ENCODE measurements around the gene XXYLT1. TPM values are rescaled to one million over a fixed set of nuclear protein-coding genes. Genes with fewer than 3 reads are reported as not detected.
A peak's percentile ranks its signal among the peaks of the same experiment; 100 is the strongest.
"Not testable (repeated sequence)": the region's sequence is repeated elsewhere in the genome, so short reads cannot be mapped to it uniquely, and the experiment has no call there.

XXYLT1 gene
- total RNA-seq, 1 donor from 2014 or later = 8.8 TPM

DNA sequence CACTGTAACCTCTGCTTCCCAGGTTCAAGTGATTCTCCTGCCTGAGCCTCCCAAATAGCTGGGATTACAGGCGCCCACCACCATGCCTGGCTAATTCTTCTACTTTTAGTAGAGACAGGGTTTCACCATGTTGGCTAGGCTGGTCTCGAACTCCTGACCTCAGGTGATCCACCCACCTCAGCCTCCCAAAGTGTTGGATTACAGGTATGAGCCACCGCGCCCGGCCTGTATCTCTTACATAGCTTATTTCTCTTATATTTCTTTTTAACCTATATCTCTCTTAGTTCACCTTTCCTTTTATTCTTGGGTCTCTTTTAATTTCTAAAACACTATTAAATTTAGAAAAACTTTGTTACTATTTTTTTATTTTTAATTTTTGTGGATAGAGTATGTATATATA lies 42.1 kb downstream of the XXYLT1 start:
- not testable (repeated sequence) for DNase-seq (ENCODE audit: low spot score)

GRCh38 chr3:195227871-195228270 lies 43.1 kb downstream of the XXYLT1 start:
- DNase-seq (ENCODE audit: low spot score) = no peak

GRCh38 chr3:195226900-195227447 lies 44.0 kb downstream of the XXYLT1 start:
- no peak for DNase-seq (ENCODE audit: low spot score)

- DNase-seq (ENCODE audit: low spot score) = no peak
Measured at GRCh38 chr3:195226445-195226844, 44.5 kb downstream of the XXYLT1 start.

DNA sequence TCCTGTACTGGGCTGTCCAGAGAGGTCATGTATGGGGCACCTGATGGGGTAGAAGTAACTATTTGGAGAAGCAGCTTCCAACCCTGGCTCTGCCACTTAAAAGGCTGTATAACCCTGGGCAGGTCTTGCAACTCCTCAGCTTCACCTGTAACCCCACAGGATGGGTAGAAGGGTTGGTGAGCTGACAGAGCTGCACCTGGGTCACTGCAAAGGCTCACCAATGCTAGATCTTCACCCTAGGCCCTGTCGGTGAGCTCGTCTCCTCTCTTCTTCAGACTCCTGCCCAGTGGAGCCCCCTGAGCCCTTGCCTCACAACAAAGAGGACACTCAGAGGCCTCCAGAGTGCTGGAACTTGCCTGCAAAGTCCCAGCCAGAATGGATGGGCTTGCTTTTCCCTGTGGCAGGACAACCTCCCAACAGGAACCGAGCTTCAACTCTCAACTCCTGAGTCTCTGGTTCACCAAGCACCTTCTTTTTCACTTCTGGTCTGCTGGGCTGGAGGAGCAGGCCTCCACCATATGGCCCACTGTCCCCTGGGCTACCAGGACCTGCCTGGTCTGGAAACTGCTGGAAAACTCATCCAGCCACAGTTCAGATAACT lies 45.9 kb downstream of the XXYLT1 start:
- no peak for DNase-seq (ENCODE audit: low spot score)

GRCh38 chr3:195224156-195224979 lies 46.6 kb downstream of the XXYLT1 start:
- no peak for DNase-seq (ENCODE audit: low spot score)

DNA sequence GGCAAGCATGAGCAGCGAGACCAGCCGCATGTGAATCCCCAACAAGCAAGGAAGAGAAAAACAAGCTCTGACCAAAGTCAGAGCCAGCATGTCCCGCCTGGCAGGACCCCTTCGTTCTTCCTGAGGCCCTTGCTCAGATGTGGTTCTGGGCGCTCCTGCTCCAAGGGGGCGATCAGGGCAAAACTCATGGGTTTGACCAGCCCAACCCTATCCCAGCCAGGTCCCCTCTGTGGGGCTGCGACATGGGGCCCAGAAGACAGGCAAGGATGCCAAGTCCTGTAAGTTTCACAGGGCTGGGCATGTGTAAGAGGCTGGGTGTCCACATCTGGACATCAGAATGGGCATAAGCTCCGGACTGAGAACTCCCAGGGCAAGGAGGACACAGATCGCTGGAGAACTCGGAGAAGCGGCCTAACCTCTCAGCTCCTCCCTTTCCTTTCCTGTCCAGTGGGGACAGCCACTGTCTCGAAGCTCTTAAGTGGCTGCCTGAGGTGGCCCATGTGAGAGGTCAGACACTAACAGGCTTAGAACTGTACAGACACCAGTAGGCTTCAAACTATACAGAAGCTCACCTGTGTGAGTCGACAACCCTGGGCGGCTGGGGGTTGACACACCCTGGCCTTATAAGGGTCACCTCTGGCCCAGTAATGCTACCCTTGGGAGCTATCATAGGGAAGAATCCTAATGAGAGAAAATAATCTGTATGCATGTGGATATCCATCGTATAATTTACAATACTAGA lies 48.9 kb downstream of the XXYLT1 start:
- no peak for DNase-seq (ENCODE audit: low spot score)

- no peak for DNase-seq (ENCODE audit: low spot score)
Measured at GRCh38 chr3:195221015-195221853, 49.7 kb downstream of the XXYLT1 start.

DNA sequence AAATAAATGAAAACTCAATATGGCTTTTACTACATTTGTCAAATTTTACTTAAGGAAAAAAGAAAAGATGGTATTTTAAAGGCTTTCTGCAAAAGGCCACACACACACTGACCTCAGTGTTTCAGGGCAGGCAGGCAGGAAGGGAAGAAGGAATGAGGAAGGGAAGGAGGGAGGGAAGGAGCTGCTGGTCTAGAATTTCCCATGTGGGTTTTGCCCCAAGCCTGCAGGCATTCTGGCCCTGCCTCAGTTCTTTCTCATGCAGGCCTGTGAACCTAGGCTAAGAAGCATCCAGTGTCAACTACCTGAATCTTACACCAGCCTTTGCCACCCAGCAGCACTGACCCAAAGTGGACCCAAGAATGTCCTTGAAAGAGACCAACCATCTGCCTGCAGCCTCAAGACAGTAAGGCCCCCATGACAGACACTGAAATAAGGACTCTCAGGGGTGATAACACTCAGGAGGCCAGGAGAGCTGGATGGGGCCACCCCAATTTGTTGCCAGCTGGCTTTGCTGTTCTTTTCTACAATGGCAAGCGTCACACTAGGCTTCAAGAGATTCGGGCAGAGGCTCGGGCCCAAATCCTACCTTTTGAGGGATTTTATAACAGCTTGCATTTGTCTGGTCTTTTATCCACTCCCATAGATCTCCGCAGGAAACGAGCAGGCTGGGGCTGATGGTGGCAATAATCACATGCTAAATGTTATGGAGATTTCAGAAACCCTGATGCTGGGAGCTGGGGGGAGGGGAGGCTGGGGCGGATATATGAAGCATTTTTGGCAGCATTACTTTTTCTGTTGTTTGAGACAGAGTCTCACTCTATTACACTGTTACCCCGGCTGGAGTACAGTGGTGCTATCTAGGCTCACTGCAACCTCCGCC lies 51.4 kb downstream of the XXYLT1 start:
- DNase-seq (ENCODE audit: low spot score) = no peak

DNA sequence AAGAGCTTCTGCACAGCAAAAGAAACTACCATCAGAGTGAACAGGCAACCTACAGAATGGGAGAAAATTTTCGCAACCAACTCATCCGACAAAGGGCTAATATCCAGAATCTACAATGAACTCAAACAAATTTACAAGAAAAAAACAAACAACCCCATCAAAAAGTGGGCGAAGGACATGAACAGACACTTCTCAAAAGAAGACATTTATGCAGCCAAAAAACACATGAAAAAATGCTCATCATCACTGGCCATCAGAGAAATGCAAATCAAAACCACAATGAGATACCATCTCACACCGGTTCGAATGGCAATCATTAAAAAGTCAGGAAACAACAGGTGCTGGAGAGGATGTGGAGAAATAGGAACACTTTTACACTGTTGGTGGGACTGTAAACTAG lies 52.6 kb downstream of the XXYLT1 start:
- DNase-seq (ENCODE audit: low spot score) = not testable (repeated sequence)

DNA sequence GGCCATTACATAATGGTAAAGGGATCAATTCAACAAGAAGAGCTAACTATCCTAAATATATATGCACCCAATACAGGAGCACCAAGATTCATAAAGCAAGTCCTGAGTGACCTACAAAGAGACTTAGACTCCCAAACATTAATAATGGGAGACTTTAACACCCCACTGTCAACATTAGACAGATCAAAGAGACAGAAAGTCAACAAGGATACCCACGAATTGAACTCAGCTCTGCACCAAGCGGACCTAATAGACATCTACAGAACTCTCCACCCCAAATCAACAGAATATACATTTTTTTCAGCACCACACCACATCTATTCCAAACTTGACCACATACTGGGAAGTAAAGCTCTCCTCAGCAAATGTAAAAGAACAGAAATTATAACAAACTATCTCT lies 55.4 kb downstream of the XXYLT1 start:
- DNase-seq (ENCODE audit: low spot score) = not testable (repeated sequence)

DNA sequence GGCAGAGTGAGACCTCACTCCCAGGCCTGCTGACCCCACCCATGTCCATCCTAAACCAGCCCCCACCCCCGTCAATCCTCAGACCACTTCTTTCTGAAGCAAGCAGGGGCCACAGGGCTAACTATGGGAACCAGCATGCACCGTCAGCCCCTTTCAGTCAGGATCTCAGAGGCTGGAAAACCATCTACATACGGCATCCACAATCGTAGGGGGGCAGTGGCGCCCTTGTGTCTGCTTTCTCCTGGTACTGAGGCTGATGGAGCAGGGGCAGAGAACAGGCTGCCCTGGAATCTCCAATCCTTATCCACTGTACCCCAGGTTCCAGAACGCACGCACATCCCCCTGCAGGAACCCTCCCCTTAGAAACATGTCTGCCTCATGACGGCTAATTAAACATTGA lies 56.6 kb downstream of the XXYLT1 start:
- DNase-seq (ENCODE audit: low spot score) = no peak

DNA sequence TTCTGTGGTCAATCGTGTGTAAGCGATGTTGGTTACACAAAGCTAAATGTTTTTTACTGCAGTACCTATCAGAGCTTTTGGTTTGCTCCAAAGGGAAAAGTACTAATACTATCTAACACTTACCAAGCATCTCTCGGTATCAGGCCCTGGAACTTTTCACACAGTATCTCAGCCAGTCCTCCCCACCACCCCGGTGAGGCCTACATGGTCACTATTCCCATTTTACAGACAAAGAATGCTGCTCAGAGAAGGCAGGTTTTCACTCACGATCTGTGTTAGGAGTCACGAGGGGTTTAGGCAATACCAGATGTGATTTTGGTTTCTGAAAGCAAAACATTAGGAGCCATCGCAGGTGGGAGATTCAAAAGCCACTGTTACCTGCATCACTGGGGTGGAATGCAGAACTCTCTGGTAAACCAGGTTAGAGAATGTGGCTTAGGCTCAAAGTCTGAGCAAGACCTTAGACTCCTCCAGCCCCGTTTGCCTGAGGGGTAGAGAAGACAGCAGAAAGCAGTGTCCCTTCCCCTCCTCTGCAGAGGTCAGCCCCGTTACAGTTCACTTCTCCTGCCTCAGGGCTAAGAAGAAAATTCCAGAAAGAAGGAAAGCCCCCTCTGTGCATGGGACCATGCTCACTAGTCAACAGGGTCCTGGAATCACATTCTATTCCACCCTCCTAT lies 57.2 kb downstream of the XXYLT1 start:
- DNase-seq (ENCODE audit: low spot score) = no peak

- peak; percentile 6 for DNase-seq (ENCODE audit: low spot score)
Measured at GRCh38 chr3:195212749-195213375, 58.1 kb downstream of the XXYLT1 start.

- peak; percentile 3 for DNase-seq (ENCODE audit: low spot score)
Measured at GRCh38 chr3:195212033-195212748, 58.8 kb downstream of the XXYLT1 start.

DNA sequence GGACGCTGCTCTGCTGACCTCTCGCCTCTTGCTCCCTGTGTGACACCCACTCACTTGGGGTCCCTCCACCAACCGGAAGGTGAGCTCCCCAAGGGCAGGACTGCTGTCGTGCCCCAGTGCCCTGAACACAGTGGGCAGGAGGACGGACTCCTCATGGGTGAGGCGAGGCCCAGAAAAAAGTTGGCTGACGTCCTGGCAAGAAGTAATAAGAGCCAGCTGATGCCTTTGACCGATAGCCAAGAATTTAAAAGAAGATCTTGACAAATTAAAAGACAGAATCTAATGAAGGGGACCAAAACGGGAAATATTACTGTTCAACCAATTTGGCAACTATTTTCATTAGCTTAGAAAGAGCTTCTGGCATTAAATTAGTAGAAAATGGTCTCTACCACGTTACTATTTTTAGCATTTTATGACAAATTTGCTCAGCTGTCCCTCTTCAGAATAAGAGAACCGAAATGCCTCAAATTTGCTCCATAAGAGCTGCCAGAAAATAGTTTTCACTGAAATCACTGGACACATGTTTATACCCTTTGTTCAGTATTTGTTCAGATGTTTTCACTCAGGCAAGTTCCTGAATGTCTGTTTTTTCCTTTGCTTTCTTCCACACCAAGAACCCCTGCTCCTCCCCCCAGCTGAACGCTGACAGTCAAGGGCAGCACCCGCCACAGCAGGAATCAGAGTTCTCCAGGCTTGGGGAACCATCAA lies 60.5 kb downstream of the XXYLT1 start:
- DNase-seq (ENCODE audit: low spot score) = peak; percentile 36

- peak; percentile 30 for DNase-seq (ENCODE audit: low spot score)
Measured at GRCh38 chr3:195209847-195210265, 61.1 kb downstream of the XXYLT1 start.
